PC-3 (cell line): ENCODE results near the gene DLGAP5. TPM values are rescaled to one million over a fixed set of nuclear protein-coding genes. Genes with fewer than 3 reads are reported as not detected.
A peak's percentile ranks its signal among the peaks of the same experiment; 100 is the strongest.

Experiments used
- ATAC-seq: fragments of 200-7000 bp; cut with Tn5 transposase; 2 replicates; pipeline ENCODE4 v1.9.1; 2020; ENCODE audit warnings: mild to moderate bottlenecking, moderate library complexity
- BruUV-seq: library from RNA; stranded (reverse); fragments of 400-500 nt; replicated peaks from 2 replicates; lab custom pipeline; 2021; lab: Mats Ljungman, UMichigan
- CTCF ChIA-PET: fragments of 300-600 bp; sonication (Branson Sonifier 250); formaldehyde crosslinking; loops from one replicate; lab custom pipeline; 2022; ENCODE audit warnings: antibody characterized with exemption; lab: Charles Lee
- POLR2A ChIA-PET: fragments of 300-600 bp; sonication (Branson Sonifier 250); formaldehyde crosslinking; loops from one replicate; lab custom pipeline; 2022; ENCODE audit warnings: antibody characterized with exemption; ENCODE audit not compliant: unreplicated experiment; lab: Charles Lee
- DNase-seq: peaks from one replicate; pipeline ENCODE4 v3.0.0-alpha.2; 2015
- H2AFZ ChIP-seq: fragments of 300-600 bp; sonication (generic); 2 replicates; pipeline ENCODE4 v1.6.0; 2016; ENCODE audit warnings: antibody characterized with exemption, low read length
- H3F3A ChIP-seq: fragments of 300-600 bp; sonication (generic); one replicate; pipeline ENCODE4 v1.6.0; 2017; ENCODE audit warnings: antibody characterized with exemption, low read length, control low read depth, mild to moderate bottlenecking; ENCODE audit not compliant: unreplicated experiment
- H3K27ac ChIP-seq: fragments of 300-600 bp; sonication (generic); 2 replicates; pipeline ENCODE4 v1.5.1; 2016; ENCODE audit warnings: mild to moderate bottlenecking, low read length
- H3K27me3 ChIP-seq: fragments of 300-600 bp; sonication (generic); 2 replicates; pipeline ENCODE4 v1.6.1; 2016; ENCODE audit warnings: low read length, mixed read lengths
- H3K36me3 ChIP-seq: fragments of 300-600 bp; sonication (generic); 2 replicates; pipeline ENCODE4 v1.6.1; 2016; ENCODE audit warnings: low read depth, mixed run types, low read length, mixed read lengths
- H3K4me1 ChIP-seq: fragments of 300-600 bp; sonication (generic); 2 replicates; pipeline ENCODE4 v1.5.1; 2016; ENCODE audit warnings: low read length; ENCODE audit not compliant: insufficient read depth
- H3K4me2 ChIP-seq: fragments of 300-600 bp; sonication (generic); 2 replicates; pipeline ENCODE4 v1.6.0; 2016; ENCODE audit warnings: low read length
- H3K4me3 ChIP-seq: fragments of 300-600 bp; sonication (generic); 2 replicates; pipeline ENCODE4 v1.5.1; 2016; ENCODE audit warnings: mild to moderate bottlenecking, low read length, mixed read lengths
- H3K79me2 ChIP-seq: fragments of 300-600 bp; sonication (generic); 2 replicates; pipeline ENCODE4 v1.6.1; 2017; ENCODE audit warnings: low read length, mixed read lengths
- H3K9ac ChIP-seq: fragments of 300-600 bp; sonication (generic); 2 replicates; pipeline ENCODE4 v1.6.0; 2016; ENCODE audit warnings: mild to moderate bottlenecking, low read length
- H3K9me2 ChIP-seq: fragments of 300-600 bp; sonication (generic); replicated peaks from 2 replicates; pipeline ENCODE4 v1.6.1; 2016; ENCODE audit warnings: mixed run types, low read length, mixed read lengths
- H3K9me3 ChIP-seq: fragments of 300-600 bp; sonication (generic); 2 replicates; pipeline ENCODE4 v1.6.1; 2016; ENCODE audit warnings: low read length, mixed read lengths
- H4K20me1 ChIP-seq: fragments of 300-600 bp; sonication (generic); 2 replicates; pipeline ENCODE4 v1.6.1; 2016; ENCODE audit warnings: low read length, mixed read lengths
- CTCF ChIP-seq: fragments of 300-600 bp; sonication (generic); conservative IDR thresholded peaks from 2 replicates; pipeline ENCODE4 v1.5.1; 2017; ENCODE audit warnings: antibody characterized with exemption, low read depth, mild to moderate bottlenecking, low read length
- EZH2 ChIP-seq: fragments of 300-600 bp; sonication (generic); IDR thresholded peaks from one replicate; pipeline ENCODE4 v1.6.1; 2017; ENCODE audit warnings: antibody characterized with exemption, mild to moderate bottlenecking, low read length; ENCODE audit not compliant: unreplicated experiment
- EZH2phosphoT487 ChIP-seq: fragments of 300-600 bp; sonication (generic); IDR thresholded peaks from 2 replicates; pipeline ENCODE4 v1.6.1; 2018; ENCODE audit warnings: mild to moderate bottlenecking, antibody characterized with exemption, low read length, borderline replicate concordance
- intact Hi-C: fragments of 100-400 bp; cut with micrococcal nuclease; formaldehyde crosslinking; loops from 2 replicates; pipeline ENCODE4 v1.9.0; 2023
- total RNA-seq: library from RNA; depleted of rRNA; stranded (reverse); fragments of >200 nt; gene quantifications from 2 replicates; pipeline ENCODE4 v1.2.3, GENCODE V29; 2014

Gene DLGAP5
- total RNA-seq, 1 experiment from 2014 or later, result 97.9 TPM

GRCh38 chr14:55102141-55102621 is 89.2 kb downstream of the DLGAP5 start:
- TF ChIP-seq EZH2phosphoT487, result no peak
- no peak for TF ChIP-seq EZH2
- no peak for TF ChIP-seq CTCF
- ATAC-seq, result peak; percentile 77
- peak overlapping the region; percentile 77 for H3K4me2 ChIP-seq
- BruUV-seq, result no TSS peak
- no peaks in the 10 kb centered on the region for H3K9me2 ChIP-seq
- peak overlapping the region; percentile 79 for H3K9ac ChIP-seq
- POLR2A ChIA-PET, result interaction anchor here (0.6 to 2.8 kb wide), 5 partner anchors 25 to 345 kb away, joined by 3 to 45 read pairs (median 5); partner anchors contain the start of gene LGALS3
- H2AFZ ChIP-seq, result no peak overlapping the region
- no peaks in the 10 kb centered on the region for H3K27me3 ChIP-seq
- H4K20me1 ChIP-seq, result no peaks in the 10 kb centered on the region
- intact Hi-C loops, result loop anchor here (1.0 kb wide), 2 partner anchors 25 to 59 kb away; no protein-coding TSS in a partner anchor
- CTCF ChIA-PET, result interaction anchor here (0.6 to 2.3 kb wide), 5 partner anchors 28 to 538 kb away, joined by 3 to 12 read pairs (median 4); partner anchors contain the start of gene LGALS3
- H3K4me3 ChIP-seq, result peak overlapping the region; percentile 51
- H3K27ac ChIP-seq, result peak overlapping the region; percentile 89
- peak; percentile 100 for DNase-seq
- H3K9me3 ChIP-seq, result peaks cover 6% of the 10 kb centered on the region
- H3F3A ChIP-seq, result peaks cover 20% of the 10 kb centered on the region
- H3K4me1 ChIP-seq, result peaks cover 49% of the 10 kb centered on the region
- H3K36me3 ChIP-seq, result peaks cover 5% of the 10 kb centered on the region; the same call in 1 of the 2 replicates
- H3K79me2 ChIP-seq, result no peaks in the 10 kb centered on the region

GRCh38 chr14:55101698-55102097 is 89.7 kb downstream of the DLGAP5 start:
- H2AFZ ChIP-seq, result no peak overlapping the region
- peak overlapping the region; percentile 9; the same call in 1 of the 2 replicates for H3K9ac ChIP-seq
- ATAC-seq (no peak), DNase-seq (no peak)
- peaks cover 6% of the 10 kb centered on the region for H3K9me3 ChIP-seq
- peak overlapping the region; percentile 89 for H3K27ac ChIP-seq
- no peaks in the 10 kb centered on the region for H3K9me2 ChIP-seq
- H3K36me3 ChIP-seq, result peaks cover 5% of the 10 kb centered on the region; the same call in 1 of the 2 replicates
- BruUV-seq, result no TSS peak
- H3F3A ChIP-seq, result peaks cover 20% of the 10 kb centered on the region
- ChIA-PET POLR2A (interaction anchor here (1.1 to 2.8 kb wide), 3 partner anchors 26 to 30 kb away, joined by 5 to 45 read pairs (median 8); partner anchors contain the start of gene LGALS3), CTCF (interaction anchor here (2.3 kb wide), 1 partner anchor 59 kb away, joined by 12 read pairs; no protein-coding TSS in a partner anchor)
- H4K20me1 ChIP-seq, result no peaks in the 10 kb centered on the region
- peaks cover 49% of the 10 kb centered on the region for H3K4me1 ChIP-seq
- TF ChIP-seq EZH2phosphoT487 (no peak), EZH2 (no peak), CTCF (no peak)
- intact Hi-C loops, result loop anchor here (1.0 kb wide), 2 partner anchors 26 to 60 kb away; no protein-coding TSS in a partner anchor
- H3K27me3 ChIP-seq, result no peaks in the 10 kb centered on the region
- H3K4me2 ChIP-seq, result peak overlapping the region; percentile 77
- no peaks in the 10 kb centered on the region for H3K79me2 ChIP-seq
- no peak overlapping the region for H3K4me3 ChIP-seq

GRCh38 chr14:55099756-55100155 is 91.6 kb downstream of the DLGAP5 start:
- Histone ChIP-seq H3K4me2 (no peak overlapping the region), H4K20me1 (no peaks in the 10 kb centered on the region), H3K27me3 (no peaks in the 10 kb centered on the region), H3F3A (peaks cover 20% of the 10 kb centered on the region), H3K9ac (no peak overlapping the region), H2AFZ (no peak overlapping the region), H3K9me2 (no peaks in the 10 kb centered on the region), H3K4me1 (peaks cover 58% of the 10 kb centered on the region), H3K9me3 (peaks cover 6% of the 10 kb centered on the region), H3K36me3 (peaks cover 5% of the 10 kb centered on the region; the same call in 1 of the 2 replicates), H3K27ac (no peak overlapping the region), H3K4me3 (no peak overlapping the region), H3K79me2 (no peaks in the 10 kb centered on the region)
- DNase-seq (no peak), ATAC-seq (no peak)
- ChIA-PET CTCF (no interaction called here), POLR2A (no interaction called here)
- intact Hi-C loops, result no loop called here
- TF ChIP-seq EZH2phosphoT487 (no peak), CTCF (no peak), EZH2 (no peak)
- BruUV-seq, result no TSS peak
